Inferior parietal cortex (tissue), 1 donor: ENCODE measurements around the gene ACAP1.
A peak's percentile ranks its signal among the peaks of the same experiment; 100 is the strongest.
"Not testable (repeated sequence)": the region's sequence is repeated elsewhere in the genome, so short reads cannot be mapped to it uniquely, and the experiment has no call there.

ENCODE experiments used
- DNase-seq: peaks from one replicate; pipeline ENCODE4 v3.0.0-alpha.2; 2016; ENCODE audit errors: extremely low spot score

Gene ACAP1

GRCh38 chr17:7354262-7354843 lies 18.0 kb downstream of the ACAP1 start:
- DNase-seq = peak; percentile 4

GRCh38 chr17:7355053-7355452 lies 18.7 kb downstream of the ACAP1 start, which contains the start of gene TMEM95:
Gene TMEM95 (plus strand): TSS chr17:7355156. CDS start chr17:7355205, 49 bp downstream.
- DNase-seq = peak; percentile 53

GRCh38 chr17:7355573-7355972 lies 19.2 kb downstream of the ACAP1 start:
- DNase-seq = no peak

GRCh38 chr17:7356072-7356549 lies 19.8 kb downstream of the ACAP1 start:
- DNase-seq = peak; percentile 64

DNA sequence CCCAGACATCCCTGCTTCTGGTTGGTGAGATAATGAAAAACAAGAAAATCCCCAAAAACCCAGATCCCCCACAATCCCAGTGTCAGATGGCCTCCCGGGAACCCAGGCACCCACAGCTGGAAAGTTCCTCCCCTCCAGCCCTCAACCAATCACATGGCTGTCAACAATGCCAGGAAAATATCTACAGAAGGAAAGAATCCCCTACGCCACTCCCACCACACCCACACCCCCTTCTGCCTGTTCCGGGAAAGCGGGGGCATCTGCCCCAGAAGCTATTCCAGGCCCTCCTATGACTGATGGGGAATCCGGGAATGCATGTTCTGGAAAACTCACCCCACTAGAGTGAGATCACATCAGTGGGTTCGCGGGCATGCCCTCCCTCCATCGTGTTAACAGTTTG lies 20.4 kb downstream of the ACAP1 start:
- DNase-seq = no peak

GRCh38 chr17:7357381-7357780 lies 21.1 kb downstream of the ACAP1 start:
- no peak for DNase-seq

DNA sequence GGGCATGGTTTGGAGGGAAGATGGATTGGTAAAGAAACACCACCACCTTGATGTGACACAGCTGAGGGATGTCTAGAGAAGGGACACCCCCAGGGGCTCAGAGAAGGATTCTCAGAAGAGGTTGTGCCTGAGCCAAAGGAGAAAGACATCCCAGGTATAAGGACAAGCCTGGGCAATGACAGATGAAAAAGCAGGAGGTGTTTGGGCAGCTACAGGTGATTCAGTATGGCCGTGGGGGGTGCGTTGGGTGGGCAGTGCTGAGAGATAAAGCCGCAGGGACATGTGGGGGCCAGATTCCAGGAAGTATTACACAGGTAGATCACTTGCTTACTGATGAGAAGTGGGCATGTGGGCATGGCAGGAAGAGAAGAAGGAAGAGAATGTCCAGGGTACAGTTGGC lies 25.6 kb downstream of the ACAP1 start:
- DNase-seq = no peak

- DNase-seq = no peak
Measured at GRCh38 chr17:7363311-7363710, 27.0 kb downstream of the ACAP1 start.

GRCh38 chr17:7365963-7366362 lies 29.6 kb downstream of the ACAP1 start:
- DNase-seq = not testable (repeated sequence)

- DNase-seq = no peak
Measured at GRCh38 chr17:7367083-7367482, 30.8 kb downstream of the ACAP1 start.

GRCh38 chr17:7367918-7368598 lies 31.7 kb downstream of the ACAP1 start:
- DNase-seq = no peak

- not testable (repeated sequence) for DNase-seq
Measured at GRCh38 chr17:7368599-7368994, 32.3 kb downstream of the ACAP1 start.

GRCh38 chr17:7369825-7370224 lies 33.5 kb downstream of the ACAP1 start:
- DNase-seq = no peak

- no peak for DNase-seq
Measured at GRCh38 chr17:7370853-7371252, 34.5 kb downstream of the ACAP1 start.

GRCh38 chr17:7374353-7374752 lies 38.0 kb downstream of the ACAP1 start:
- DNase-seq = no peak

DNA sequence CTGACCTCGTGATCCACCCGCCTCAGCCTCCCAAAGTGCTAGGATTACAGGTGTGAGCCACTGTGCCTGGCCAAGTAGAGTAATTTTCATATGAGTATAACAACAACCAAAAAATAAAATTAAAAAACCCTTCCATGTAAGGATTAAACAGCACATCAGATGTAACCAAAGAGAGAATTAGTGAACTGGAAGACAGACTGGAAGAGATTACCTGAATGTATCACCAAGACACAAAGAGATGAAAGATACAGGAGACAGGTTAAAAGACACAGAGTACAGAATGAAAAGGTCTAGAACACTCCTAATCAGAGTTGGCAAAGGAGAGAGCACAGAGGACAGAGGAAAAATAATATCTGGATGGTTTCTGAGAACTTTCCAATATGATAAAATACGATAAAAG lies 42.8 kb downstream of the ACAP1 start:
- no peak for DNase-seq

DNA sequence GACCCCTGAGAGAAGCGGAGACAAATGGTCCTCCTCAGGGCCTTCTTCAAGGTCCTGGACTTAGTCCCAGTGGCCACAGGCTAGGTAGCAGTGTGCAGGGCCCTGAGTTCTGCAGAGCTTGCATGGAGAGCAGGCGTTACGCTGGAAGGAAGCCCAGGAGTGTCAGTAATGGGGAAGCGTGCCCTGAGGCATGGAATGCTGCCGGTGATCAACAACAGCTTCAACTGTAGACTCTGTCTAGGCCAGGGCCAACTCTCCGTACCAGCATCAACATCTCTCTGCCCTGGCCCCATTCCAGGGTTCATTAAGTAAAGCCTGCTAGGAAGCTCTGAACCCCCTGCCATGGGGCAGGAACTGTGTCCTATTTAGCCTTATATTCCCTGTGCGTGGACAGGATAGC lies 44.0 kb downstream of the ACAP1 start:
- DNase-seq = no peak

DNA sequence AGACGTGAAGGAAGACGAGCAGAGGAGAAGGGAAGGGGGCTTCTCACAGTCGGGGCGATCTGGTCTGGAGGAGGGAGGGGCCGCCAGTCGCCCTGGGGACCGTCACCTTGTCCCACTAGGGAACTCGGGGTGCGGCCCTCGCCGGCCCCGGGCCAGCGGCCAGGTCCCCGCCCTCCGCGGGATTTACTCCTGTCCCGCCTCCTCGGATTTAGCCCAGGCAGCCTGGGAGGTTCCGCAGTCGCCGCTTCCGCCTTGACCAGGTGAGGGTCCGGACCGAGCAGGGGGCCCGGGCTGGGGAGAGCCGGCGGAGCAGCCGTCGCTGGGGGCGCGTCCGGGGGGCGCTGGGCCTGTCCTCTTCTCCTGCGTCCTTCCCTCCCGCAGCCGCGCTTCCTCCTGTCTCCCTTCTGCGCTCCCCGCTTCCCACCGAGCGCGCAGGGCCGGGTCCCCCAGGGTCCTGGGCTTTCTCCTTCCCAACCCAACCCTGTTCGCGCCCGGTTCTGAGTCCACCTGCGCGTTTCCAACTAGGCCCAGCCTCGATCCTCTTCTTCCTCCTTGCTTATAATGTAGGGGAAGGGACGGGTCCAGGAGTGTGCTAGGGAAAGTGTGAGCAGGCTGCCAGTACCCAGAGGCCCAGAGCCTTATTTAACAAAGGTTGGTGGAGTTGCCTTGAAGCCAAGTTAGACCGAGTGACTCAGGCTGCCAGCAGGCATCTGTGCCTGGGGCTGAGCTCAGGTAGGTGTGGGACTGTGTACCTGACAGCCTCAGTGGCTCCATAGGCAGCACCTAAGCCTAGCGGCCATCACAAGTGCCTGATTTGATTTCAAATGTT lies 44.7 kb downstream of the ACAP1 start, which contains the start of gene TNK1:
Gene TNK1, plus strand, starts transcription at position 235 of the 829 bp plus-strand sequence. CDS start 1,838 bp downstream, outside the sequence.
- no peak for DNase-seq

- DNase-seq = no peak
Measured at GRCh38 chr17:7382901-7383300, 46.6 kb downstream of the ACAP1 start.

- DNase-seq = no peak
Measured at GRCh38 chr17:7383371-7383741, 47.0 kb downstream of the ACAP1 start.

DNA sequence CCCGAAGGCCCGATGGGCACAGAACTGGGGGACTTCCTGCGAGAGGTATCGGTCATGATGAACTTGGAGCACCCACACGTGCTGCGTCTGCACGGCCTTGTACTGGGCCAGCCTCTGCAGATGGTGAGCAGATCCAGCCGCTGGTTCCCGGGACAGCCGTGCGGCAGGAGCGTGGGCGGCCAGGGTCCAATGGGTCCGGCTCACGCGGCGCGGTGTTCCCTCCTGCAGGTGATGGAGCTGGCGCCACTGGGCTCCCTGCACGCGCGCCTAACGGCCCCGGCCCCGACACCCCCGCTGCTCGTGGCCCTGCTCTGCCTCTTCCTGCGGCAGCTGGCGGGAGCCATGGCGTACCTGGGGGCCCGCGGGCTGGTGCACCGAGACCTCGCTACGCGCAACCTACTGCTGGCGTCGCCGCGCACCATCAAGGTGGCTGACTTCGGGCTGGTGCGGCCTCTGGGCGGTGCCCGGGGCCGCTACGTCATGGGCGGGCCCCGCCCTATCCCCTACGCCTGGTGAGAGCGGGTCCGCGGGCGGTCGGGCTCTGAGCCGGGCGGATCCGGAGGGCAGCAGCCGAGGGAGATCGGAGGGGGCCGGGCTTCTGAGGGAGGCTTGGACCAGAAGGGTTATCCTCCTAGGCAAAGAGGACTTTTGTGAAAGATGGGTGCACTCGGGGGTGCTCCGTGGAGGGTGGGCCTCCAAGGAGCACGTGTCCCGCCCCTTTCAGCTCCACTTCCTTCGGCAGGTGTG lies 47.6 kb downstream of the ACAP1 start:
- DNase-seq = peak; percentile 17
